A549 (cell line): ENCODE measurements around the gene NCBP3. TPM values are rescaled to one million over a fixed set of nuclear protein-coding genes. Genes with fewer than 3 reads are reported as not detected.

ENCODE experiments used
- ATAC-seq, 2 experiments: fragments of 200-7000 bp in 1 of 2; fragments of >200 bp in 1 of 2; cut with Nextera tagmentation in 1 of 2; cut with Tn5 transposase in 1 of 2; 3 replicates each; pipeline versions ENCODE4 v1.8.0 to v1.9.1; 2018 to 2020; ENCODE audit warnings: mild to moderate bottlenecking in 1 of 2, moderate library complexity in 1 of 2
- CTCF ChIA-PET: fragments of 300-600 bp; sonication (Branson Sonifier 250); formaldehyde crosslinking; extraction: SDS; loops from one replicate; lab custom pipeline; 2021; ENCODE audit warnings: antibody characterized with exemption, inconsistent platforms; lab: Yijun Ruan, JAX
- POLR2A ChIA-PET: fragments of 350-600 bp; formaldehyde crosslinking; extraction: SDS; loops from one replicate; lab custom pipeline; 2021; ENCODE audit warnings: antibody characterized with exemption, inconsistent platforms; lab: Yijun Ruan, JAX
- DNase-seq, 2 experiments: peaks; one replicate each; pipeline versions ENCODE4 v3.0.0 to v3.0.0-alpha.2; 2011 to 2016; ENCODE audit warnings: low read depth in 1 of 2, low spot score in 1 of 2
- FAIRE-seq: peaks from 2 replicates; lab custom pipeline; 2011; peaks lifted over from hg19 to GRCh38; lab: Jason Lieb, UNC
- H3K27ac ChIP-seq, 2 experiments: fragments of >200 bp; sonication (Bioruptor Twin); formaldehyde crosslinking; 3 replicates each; pipeline ENCODE4 v1.5.1; 2016 to 2017
- H3K4me1 ChIP-seq: fragments of >200 bp; sonication (Bioruptor Twin); formaldehyde crosslinking; 3 replicates; pipeline ENCODE4 v1.6.1; 2016
- H3K4me2 ChIP-seq: fragments of >200 bp; sonication (Bioruptor Twin); formaldehyde crosslinking; 3 replicates; pipeline ENCODE4 v1.6.1; 2016
- H3K4me3 ChIP-seq: fragments of >200 bp; sonication (Bioruptor Twin); formaldehyde crosslinking; 3 replicates; pipeline ENCODE4 v1.5.1; 2016
- H3K9me3 ChIP-seq: fragments of >200 bp; sonication (Bioruptor Twin); formaldehyde crosslinking; 3 replicates; pipeline ENCODE4 v1.6.1; 2016
- BHLHE40 ChIP-seq: IDR thresholded peaks from 2 replicates; pipeline ENCODE4 v1.6.1; 2012; ENCODE audit warnings: low read depth, low read length, inconsistent platforms
- CBX2 ChIP-seq: fragments of 200-600 bp; sonication (generic); IDR thresholded peaks from 2 replicates; pipeline ENCODE4 v1.6.1; 2016; ENCODE audit warnings: low read depth, mild to moderate bottlenecking, borderline replicate concordance
- CBX8 ChIP-seq: fragments of 200-600 bp; sonication (generic); IDR thresholded peaks from 2 replicates; pipeline ENCODE4 v1.6.1; 2016
- CTCF ChIP-seq: fragments of >200 bp; sonication (Bioruptor Twin); formaldehyde crosslinking; IDR thresholded peaks from 3 replicates; pipeline ENCODE4 v1.5.1; 2016
- EP300 ChIP-seq, 2 experiments: fragments of >200 bp; sonication (Bioruptor Twin); formaldehyde crosslinking; IDR thresholded peaks; 2 replicates in 1 of 2; 3 replicates in 1 of 2; pipeline ENCODE4 v1.6.1; 2016 to 2017
- ESRRA ChIP-seq: fragments of 150-350 bp; IDR thresholded peaks from 2 replicates; pipeline ENCODE4 v1.6.1; 2014; ENCODE audit warnings: mild to moderate bottlenecking, low read length, borderline replicate concordance
- FOSB ChIP-seq: fragments of 250-450 bp; sonication (Bioruptor Pico); IDR thresholded peaks from 2 replicates; pipeline ENCODE4 v1.5.0; 2020; ENCODE audit warnings: mild to moderate bottlenecking, moderate library complexity
- HDAC2 ChIP-seq: fragments of 200-600 bp; sonication (generic); IDR thresholded peaks from 2 replicates; pipeline ENCODE4 v1.6.1; 2016
- HEYL ChIP-seq: fragments of 250-450 bp; sonication (Bioruptor Pico); IDR thresholded peaks from 2 replicates; pipeline ENCODE4 v1.8.0; 2021; ENCODE audit warnings: mild to moderate bottlenecking, moderate library complexity
- HMGXB4 ChIP-seq: fragments of 250-450 bp; sonication (Bioruptor Pico); IDR thresholded peaks from 2 replicates; pipeline ENCODE4 v1.5.0; 2021; ENCODE audit warnings: mild to moderate bottlenecking, moderate library complexity, borderline replicate concordance
- HOXB13 ChIP-seq: fragments of 250-450 bp; sonication (Bioruptor Pico); IDR thresholded peaks from 2 replicates; pipeline ENCODE4 v1.5.0; 2020; ENCODE audit warnings: low read depth, mild to moderate bottlenecking, moderate library complexity
- JUN ChIP-seq, 2 experiments: fragments of >200 bp; sonication (Bioruptor Twin); formaldehyde crosslinking; IDR thresholded peaks; 2 replicates in 1 of 2; 3 replicates in 1 of 2; pipeline ENCODE4 v1.6.1; 2016 to 2017
- KDM5A ChIP-seq: fragments of 200-600 bp; sonication (generic); IDR thresholded peaks from 2 replicates; pipeline ENCODE4 v1.6.1; 2016; ENCODE audit warnings: antibody characterized with exemption, mild to moderate bottlenecking
- MAX ChIP-seq: IDR thresholded peaks from 2 replicates; pipeline ENCODE4 v1.6.1; 2012
- MAZ ChIP-seq: fragments of 150-350 bp; IDR thresholded peaks from 2 replicates; pipeline ENCODE4 v1.6.1; 2014; ENCODE audit warnings: antibody characterized with exemption, low read depth, low read length, borderline replicate concordance
- NPAS2 ChIP-seq: fragments of 250-450 bp; sonication (Bioruptor Pico); IDR thresholded peaks from 2 replicates; pipeline ENCODE4 v1.8.0; 2022; ENCODE audit warnings: mild to moderate bottlenecking, moderate library complexity, borderline replicate concordance
- PBX3 ChIP-seq: IDR thresholded peaks from 2 replicates; pipeline ENCODE4 v1.6.1; 2012
- PHF8 ChIP-seq: fragments of 200-600 bp; sonication (generic); IDR thresholded peaks from 2 replicates; pipeline ENCODE4 v1.6.1; 2016; ENCODE audit warnings: low read depth, mild to moderate bottlenecking, antibody characterized with exemption, moderate library complexity, borderline replicate concordance
- POLR2A ChIP-seq: IDR thresholded peaks from 2 replicates; pipeline ENCODE4 v1.6.1; 2012; ENCODE audit warnings: mild to moderate bottlenecking, low read length
- RFX5 ChIP-seq: fragments of 450-650 bp; IDR thresholded peaks from 2 replicates; pipeline ENCODE4 v1.7.1; 2014; ENCODE audit warnings: antibody characterized with exemption, mild to moderate bottlenecking, moderate library complexity
- RNF2 ChIP-seq: fragments of 200-600 bp; sonication (generic); IDR thresholded peaks from 2 replicates; pipeline ENCODE4 v1.6.1; 2016; ENCODE audit warnings: low read depth, mild to moderate bottlenecking, antibody characterized with exemption, moderate library complexity, borderline replicate concordance
- SMC3 ChIP-seq: fragments of >200 bp; sonication (Bioruptor Twin); formaldehyde crosslinking; IDR thresholded peaks from 3 replicates; pipeline ENCODE4 v1.6.1; 2018; ENCODE audit warnings: inconsistent platforms
- TFCP2L1 ChIP-seq: fragments of 250-450 bp; sonication (Bioruptor Pico); IDR thresholded peaks from 2 replicates; pipeline ENCODE4 v1.5.0; 2021; ENCODE audit warnings: mild to moderate bottlenecking
- TP53 ChIP-seq: fragments of 250-450 bp; sonication (Bioruptor Pico); IDR thresholded peaks from 2 replicates; pipeline ENCODE4 v1.5.0; 2021; ENCODE audit warnings: mild to moderate bottlenecking, moderate library complexity
- USF2 ChIP-seq: fragments of 450-650 bp; IDR thresholded peaks from 2 replicates; pipeline ENCODE4 v1.6.1; 2014; ENCODE audit warnings: antibody characterized with exemption
- ZSCAN20 ChIP-seq: fragments of 250-450 bp; sonication (Bioruptor Pico); IDR thresholded peaks from 2 replicates; pipeline ENCODE4 v1.8.0; 2022; ENCODE audit warnings: mild to moderate bottlenecking, moderate library complexity
- WGBS: methylation state at CpG from one replicate; pipeline ENCODE4 v1.1.6; 2017; ENCODE audit errors: missing lambda C conversion rate; 5-methylcytosine and 5-hydroxymethylcytosine counted together
- polyA plus RNA-seq, 4 experiments: library from polyadenylated mRNA; depleted of rRNA in 3 of 4; stranded (reverse); fragments of >200 nt; fragmentation: RNase III in 1 of 4; extraction: RNeasy Plus Mini Kit Qiagen cat#74134 plus additional on column Dnase treatment in 1 of 4; gene quantifications; 2 replicates in 3 of 4; 3 replicates in 1 of 4; pipeline ENCODE4 v1.2.3, GENCODE V29; 2011 to 2017

NCBP3 gene
- polyA plus RNA-seq, 2 of the 4 experiments (the other 2 are of a cell fraction) = 32.7 to 36.6 TPM

- CTCF ChIA-PET = interaction anchor here (0.9 to 16.6 kb wide), 10 partner anchors 8 to 111 kb away, joined by 3 to 256 read pairs (median 6); partner anchors contain the start of genes NCBP3 and P2RX1
- DNase-seq (no peak), FAIRE-seq (no peak), ATAC-seq (no peak)
- TF ChIP-seq PBX3 (no peak), TP53 (CRISPR knock-in tag) (no peak), MAZ (no peak), KDM5A (no peak), BHLHE40 (no peak), HOXB13 (CRISPR knock-in tag) (no peak), CBX8 (no peak), HEYL (CRISPR knock-in tag) (no peak), CTCF (no peak), NPAS2 (CRISPR knock-in tag) (no peak), CBX2 (no peak), EP300 (IDR thresholded peaks at IDR 0.05) (no peak), RFX5 (no peak), SMC3 (no peak), HDAC2 (no peak), FOSB (CRISPR knock-in tag) (no peak)
- peak overlapping the region; percentile 87 to 89 for H3K27ac ChIP-seq
- 90% methylated on average over 7 of the region's 7 CpGs for WGBS
- POLR2A ChIA-PET = interaction anchor here (1.7 kb wide), 1 partner anchor 49 kb away, joined by 3 read pairs; no protein-coding TSS in a partner anchor
- peak overlapping the region; percentile 64 for H3K4me2 ChIP-seq
- peak overlapping the region; percentile 79 for H3K4me3 ChIP-seq
- peaks cover 49% of the 10 kb centered on the region for H3K4me1 ChIP-seq
- no peaks in the 10 kb centered on the region for H3K9me3 ChIP-seq
Observed at GRCh38 chr17:3893720-3894116, 47.7 kb upstream of the NCBP3 start.

GRCh38 chr17:3893003-3893719, 47.1 kb upstream of the NCBP3 start, which contains the start of gene CAMKK1:
Gene CAMKK1 (minus strand): TSS chr17:3893053. CDS start chr17:3885687, 7,366 bp downstream.
- Histone ChIP-seq H3K4me3 (peak within 1 kb of the TSS; percentile 79), H3K27ac (peak within 1 kb of the TSS; percentile 87 to 89)
- FAIRE-seq (no peak), ATAC-seq (peak; percentile 57 to 78)
- POLR2A ChIA-PET = interaction anchor here (1.7 kb wide), 1 partner anchor 48 kb away, joined by 3 read pairs; no protein-coding TSS in a partner anchor
- CTCF ChIA-PET = interaction anchor here (0.7 to 16.6 kb wide), 6 partner anchors 11 to 30 kb away, joined by 3 to 256 read pairs (median 8); partner anchors contain the start of gene P2RX1
- TF ChIP-seq PBX3 = peak; percentile 57; the same call in 1 of the 2 replicates
- no peak for TF ChIP-seq USF2
- TF ChIP-seq CBX2 = no peak
- TF ChIP-seq ZSCAN20 (CRISPR knock-in tag) = no peak
- no peak for TF ChIP-seq ESRRA
- peak; percentile 15; the same call in 1 of the 2 replicates for TF ChIP-seq POLR2A
- TF ChIP-seq MAX = peak; percentile 55; the same call in 1 of the 2 replicates
- no peak for TF ChIP-seq TP53 (CRISPR knock-in tag)
- TF ChIP-seq TFCP2L1 = peak; percentile 42; the same call in 1 of the 2 replicates
- TF ChIP-seq JUN (IDR thresholded peaks at IDR 0.05) = peak in 1 of 2 experiments; percentile 55; a peak in 1 of 5 replicates
- TF ChIP-seq HMGXB4 (CRISPR knock-in tag) = no peak
- no peak for TF ChIP-seq RNF2
- peak; percentile 38; the same call in 1 of the 2 replicates for TF ChIP-seq PHF8
- TF ChIP-seq RFX5 = 0 out of 2 replicates have a peak, but pooled peaks have one; percentile 29
- TF ChIP-seq, all 56 proteins: peak for 7
- H3K4me2 ChIP-seq = peak within 1 kb of the TSS; percentile 94
- 23% methylated on average over 19 of the region's 75 CpGs for WGBS
- H3K4me1 ChIP-seq = peaks cover 54% of the 10 kb centered on the region
- peak; percentile 86 to 98 for DNase-seq
- no peaks in the 10 kb centered on the region for H3K9me3 ChIP-seq
